SK-N-SH (cell line): ENCODE data around the gene AHR. TPM values are rescaled to one million over a fixed set of nuclear protein-coding genes. Genes with fewer than 3 reads are reported as not detected.

Experiments
- CTCF ChIA-PET: fragments of 300-600, 350-600 bp; formaldehyde crosslinking; extraction: SDS; loops from one replicate; lab custom pipeline; 2021; lab: Yijun Ruan, JAX
- POLR2A ChIA-PET: fragments of 350-600 bp; sonication (Branson Sonifier 250); formaldehyde crosslinking; extraction: SDS; loops from one replicate; lab custom pipeline; 2020; ENCODE audit warnings: antibody characterized with exemption, inconsistent platforms; lab: Yijun Ruan, JAX
- DNase-seq: peaks from one replicate; pipeline ENCODE4 v3.0.0; 2012
- H2AFZ ChIP-seq: fragments of 200-600 bp; sonication (generic); 2 replicates; pipeline ENCODE4 v1.8.1; 2016; ENCODE audit warnings: antibody characterized with exemption, mild to moderate bottlenecking, low read depth
- H3F3A ChIP-seq: fragments of 200-600 bp; sonication (generic); replicated peaks from 2 replicates; pipeline ENCODE3; 2016; ENCODE audit warnings: antibody characterized with exemption, mild to moderate bottlenecking; ENCODE audit not compliant: insufficient read depth
- H3K27ac ChIP-seq, 2 experiments: fragments of 200-500 bp in 1 of 2; fragments of 200-600 bp in 1 of 2; sonication (Bioruptor generic) in 1 of 2; sonication (generic), shearing (Covaris generic) in 1 of 2; 2 replicates each; pipeline versions ENCODE4 v1.5.1 to v1.6.1; 2014 to 2016; ENCODE audit warnings: low read depth in 2 of 2, inconsistent platforms in 1 of 2, low read length in 1 of 2, mild to moderate bottlenecking in 1 of 2, mixed read lengths in 1 of 2
- H3K27me3 ChIP-seq: fragments of 200-600 bp; sonication (generic), shearing (Covaris generic); 2 replicates; pipeline ENCODE4 v1.6.1; 2016; ENCODE audit warnings: mixed run types; ENCODE audit not compliant: insufficient read depth
- H3K36me3 ChIP-seq, 2 experiments: fragments of 200-500 bp in 1 of 2; fragments of 200-600 bp in 1 of 2; sonication (Bioruptor generic) in 1 of 2; sonication (generic) in 1 of 2; replicated peaks in 1 of 2; 2 replicates each; pipeline versions ENCODE3 to v1.5.1; 2014 to 2016; ENCODE audit warnings: low read length in 1 of 2, mild to moderate bottlenecking in 1 of 2; ENCODE audit not compliant: insufficient read depth in 2 of 2, control insufficient read depth in 1 of 2
- H3K4me1 ChIP-seq, 2 experiments: fragments of 200-500 bp in 1 of 2; fragments of 200-600 bp in 1 of 2; sonication (Bioruptor generic) in 1 of 2; sonication (generic), shearing (Covaris generic) in 1 of 2; 2 replicates each; pipeline versions ENCODE4 v1.5.1 to v1.6.1; 2014 to 2016; ENCODE audit warnings: low read depth in 1 of 2, low read length in 1 of 2, mixed run types in 1 of 2; ENCODE audit not compliant: insufficient read depth in 2 of 2, control insufficient read depth in 1 of 2
- H3K4me2 ChIP-seq: fragments of 200-600 bp; sonication (generic), shearing (Covaris generic); 2 replicates; pipeline ENCODE4 v1.6.1; 2017; ENCODE audit warnings: mixed run types
- H3K4me3 ChIP-seq, 2 experiments: fragments of 200-500 bp in 1 of 2; fragments of 200-600 bp in 1 of 2; sonication (Bioruptor generic) in 1 of 2; sonication (generic), shearing (Covaris generic) in 1 of 2; 2 replicates each; pipeline versions ENCODE4 v1.5.1 to v1.8.1; 2014 to 2016; ENCODE audit warnings: low read depth in 2 of 2, inconsistent platforms in 1 of 2, low read length in 1 of 2, mild to moderate bottlenecking in 1 of 2, mixed read lengths in 1 of 2, moderate library complexity in 1 of 2
- H3K79me2 ChIP-seq: fragments of 200-600 bp; sonication (generic); 2 replicates; pipeline ENCODE4 v1.8.1; 2017; ENCODE audit warnings: mild to moderate bottlenecking; ENCODE audit not compliant: insufficient read depth
- H3K9ac ChIP-seq: fragments of 200-600 bp; sonication (generic); 2 replicates; pipeline ENCODE4 v1.6.1; 2017; ENCODE audit warnings: mixed run types
- H3K9me2 ChIP-seq: fragments of 200-600 bp; sonication (generic); 2 replicates; pipeline ENCODE4 v1.6.1; 2017; ENCODE audit warnings: mixed run types
- H3K9me3 ChIP-seq: fragments of 200-600 bp; sonication (generic); 2 replicates; pipeline ENCODE4 v1.6.1; 2017; ENCODE audit warnings: mixed run types, mild to moderate bottlenecking, moderate library complexity
- H4K20me1 ChIP-seq: fragments of 200-600 bp; sonication (generic); 2 replicates; pipeline ENCODE4 v1.6.1; 2017; ENCODE audit warnings: mild to moderate bottlenecking, mixed run types; ENCODE audit not compliant: insufficient read depth
- CTCF ChIP-seq: fragments of 200-600 bp; sonication (generic); IDR thresholded peaks from 2 replicates; pipeline ENCODE4 v1.6.1; 2017; ENCODE audit warnings: antibody characterized with exemption, mild to moderate bottlenecking, moderate library complexity
- ELF1 ChIP-seq: IDR thresholded peaks from 2 replicates; pipeline ENCODE4 v1.4.0; 2012
- FOXJ3 ChIP-seq: sonication (generic); formaldehyde crosslinking; IDR thresholded peaks from 2 replicates; pipeline ENCODE4 v1.5.1; 2020; ENCODE audit warnings: mild to moderate bottlenecking, missing genetic modification reagents
- FOXM1 ChIP-seq: IDR thresholded peaks from 2 replicates; pipeline ENCODE4 v1.4.0; 2012; ENCODE audit warnings: low read depth, mild to moderate bottlenecking
- GATA2 ChIP-seq: sonication (generic); formaldehyde crosslinking; IDR thresholded peaks from 2 replicates; pipeline ENCODE4 v1.5.0; 2020; ENCODE audit warnings: mild to moderate bottlenecking, missing genetic modification reagents
- JUND ChIP-seq: IDR thresholded peaks from 2 replicates; pipeline ENCODE4 v1.4.0; 2012
- NRF1 ChIP-seq: IDR thresholded peaks from 2 replicates; pipeline ENCODE4 v1.6.1; 2012; ENCODE audit warnings: low read depth, mild to moderate bottlenecking, low read length
- REST ChIP-seq: IDR thresholded peaks from 2 replicates; pipeline ENCODE4 v1.6.1; 2012; ENCODE audit warnings: mild to moderate bottlenecking, low read depth, low read length, moderate library complexity
- RFX5 ChIP-seq: IDR thresholded peaks from 2 replicates; pipeline ENCODE4 v1.6.1; 2012; ENCODE audit warnings: mild to moderate bottlenecking, improper control_type of control experiment, low read length
- SIN3A ChIP-seq: IDR thresholded peaks from 2 replicates; pipeline ENCODE4 v1.6.1; 2012; ENCODE audit warnings: low read depth, mild to moderate bottlenecking, low read length, moderate library complexity, borderline replicate concordance
- YY1 ChIP-seq: IDR thresholded peaks from 2 replicates; pipeline ENCODE4 v1.4.0; 2012; ENCODE audit warnings: low read depth, mild to moderate bottlenecking
- WGBS: methylation state at CpG from one replicate; pipeline ENCODE4 v1.1.6; 2017; ENCODE audit warnings: low lambda C conversion rate; 5-methylcytosine and 5-hydroxymethylcytosine counted together
- polyA plus RNA-seq, 3 experiments: library from polyadenylated mRNA; depleted of rRNA; stranded (reverse); fragments of >200 nt; gene quantifications; 2 replicates each; pipeline ENCODE4 v1.2.3, GENCODE V29; 2012
- TF ChIP-seq, protein P1 (sequence below): fragments of 150-350 bp; IDR thresholded peaks from 2 replicates; pipeline ENCODE4 v1.6.1; 2017; ENCODE audit warnings: antibody characterized with exemption, low read length, low read depth, borderline replicate concordance

Gene AHR
- polyA plus RNA-seq, 1 of the 3 experiments (the other 2 are of a cell fraction) = not detected

DNA sequence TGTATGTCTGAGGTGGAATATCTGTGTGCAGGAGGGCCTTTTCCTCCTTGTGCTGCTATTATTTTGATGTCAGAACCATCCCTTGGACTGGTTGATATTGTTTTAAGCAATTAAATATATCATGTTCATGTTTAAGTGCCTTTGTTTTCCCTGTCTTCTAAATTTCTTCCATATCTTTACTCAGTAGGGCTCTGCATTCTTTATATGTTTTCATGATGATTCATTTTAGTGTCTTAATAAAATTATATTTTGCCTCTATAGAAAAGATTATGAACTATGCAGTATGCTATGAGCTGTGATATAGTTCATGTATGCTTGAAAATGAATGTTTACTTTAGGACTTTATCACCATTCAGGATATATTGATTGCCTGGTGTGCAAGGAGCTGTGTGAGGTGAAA, 34.8 kb downstream of the AHR start (continued):
- TF ChIP-seq CTCF = no peak
- no peak for TF ChIP-seq FOXJ3 (CRISPR knock-in tag)
- TF ChIP-seq, protein P1, sequence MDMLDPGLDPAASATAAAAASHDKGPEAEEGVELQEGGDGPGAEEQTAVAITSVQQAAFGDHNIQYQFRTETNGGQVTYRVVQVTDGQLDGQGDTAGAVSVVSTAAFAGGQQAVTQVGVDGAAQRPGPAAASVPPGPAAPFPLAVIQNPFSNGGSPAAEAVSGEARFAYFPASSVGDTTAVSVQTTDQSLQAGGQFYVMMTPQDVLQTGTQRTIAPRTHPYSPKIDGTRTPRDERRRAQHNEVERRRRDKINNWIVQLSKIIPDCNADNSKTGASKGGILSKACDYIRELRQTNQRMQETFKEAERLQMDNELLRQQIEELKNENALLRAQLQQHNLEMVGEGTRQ = no peak
- TF ChIP-seq GATA2 (CRISPR knock-in tag) = no peak

DNA sequence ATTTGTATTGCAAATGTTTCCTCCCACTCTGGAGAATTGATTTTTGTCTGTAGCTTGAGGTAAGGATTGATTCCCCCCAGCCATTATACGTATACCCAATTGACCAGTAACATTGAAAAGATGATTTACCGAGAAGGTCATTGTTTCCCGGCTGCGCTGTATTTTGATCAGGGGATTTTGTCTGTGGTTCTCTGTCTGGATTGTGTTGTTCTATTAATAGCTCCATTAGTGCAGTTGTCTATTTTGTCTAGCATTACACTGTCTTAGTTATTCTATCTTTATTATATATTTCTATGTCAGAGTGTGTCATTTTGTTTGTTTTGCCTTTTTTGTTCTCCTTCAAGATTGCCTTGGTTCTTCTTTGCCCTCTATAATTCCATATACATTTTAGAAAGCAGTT, 37.7 kb downstream of the AHR start:
- H3K4me2 ChIP-seq = no peak overlapping the region
- DNase-seq = no peak
- CTCF ChIA-PET = no interaction called here
- H3K79me2 ChIP-seq = no peaks in the 10 kb centered on the region
- H3K27me3 ChIP-seq = peaks cover 10% of the 10 kb centered on the region; the same call in 1 of the 2 replicates
- H3K36me3 ChIP-seq = no peaks in the 10 kb centered on the region
- H3F3A ChIP-seq = no peaks in the 10 kb centered on the region
- no peaks in the 10 kb centered on the region for H3K9me3 ChIP-seq
- no peaks in the 10 kb centered on the region for H3K9me2 ChIP-seq
- no peak overlapping the region for H3K9ac ChIP-seq
- no peak overlapping the region for H3K4me3 ChIP-seq
- no peaks in the 10 kb centered on the region for H4K20me1 ChIP-seq
- no peak overlapping the region for H3K27ac ChIP-seq
- no peaks in the 10 kb centered on the region for H3K4me1 ChIP-seq
- no peak overlapping the region for H2AFZ ChIP-seq
- TF ChIP-seq ELF1 (no peak), YY1 (no peak), SIN3A (no peak), FOXJ3 (CRISPR knock-in tag) (no peak), REST (no peak)
- 21% methylated on average over 4 of the region's 4 CpGs for WGBS
- POLR2A ChIA-PET = no interaction called here

- no peak overlapping the region for H3K4me2 ChIP-seq
- H3K9me3 ChIP-seq = no peaks in the 10 kb centered on the region
- POLR2A ChIA-PET = no interaction called here
- H3K27me3 ChIP-seq = peaks cover 12% of the 10 kb centered on the region; the same call in 1 of the 2 replicates
- H3K27ac ChIP-seq = no peak overlapping the region
- DNase-seq = no peak
- no peaks in the 10 kb centered on the region for H4K20me1 ChIP-seq
- no peaks in the 10 kb centered on the region for H3K79me2 ChIP-seq
- no peaks in the 10 kb centered on the region; the same call in 1 of the 2 replicates for H3K9me2 ChIP-seq
- no peaks in the 10 kb centered on the region for H3K36me3 ChIP-seq
- no peak overlapping the region for H3K4me3 ChIP-seq
- H3K9ac ChIP-seq = no peak overlapping the region
- 7% methylated on average over 2 of the region's 2 CpGs for WGBS
- TF ChIP-seq ELF1 = no peak
- TF ChIP-seq NRF1 = no peak
- no peak for TF ChIP-seq RFX5
- no peak for TF ChIP-seq FOXM1
- no peak for TF ChIP-seq JUND
- no peak overlapping the region for H2AFZ ChIP-seq
- H3K4me1 ChIP-seq = no peaks in the 10 kb centered on the region
- H3F3A ChIP-seq = no peaks in the 10 kb centered on the region
- CTCF ChIA-PET = no interaction called here
Measured at GRCh38 chr7:17339139-17339538, 40.7 kb downstream of the AHR start.
